ENCODE measurements around the gene GABRB1. TPM values are rescaled to one million over a fixed set of nuclear protein-coding genes. Genes with fewer than 3 reads are reported as not detected.

The GABRB1 gene
- total RNA-seq, 1 donor from 2014 or later = 0.47 TPM

DNA sequence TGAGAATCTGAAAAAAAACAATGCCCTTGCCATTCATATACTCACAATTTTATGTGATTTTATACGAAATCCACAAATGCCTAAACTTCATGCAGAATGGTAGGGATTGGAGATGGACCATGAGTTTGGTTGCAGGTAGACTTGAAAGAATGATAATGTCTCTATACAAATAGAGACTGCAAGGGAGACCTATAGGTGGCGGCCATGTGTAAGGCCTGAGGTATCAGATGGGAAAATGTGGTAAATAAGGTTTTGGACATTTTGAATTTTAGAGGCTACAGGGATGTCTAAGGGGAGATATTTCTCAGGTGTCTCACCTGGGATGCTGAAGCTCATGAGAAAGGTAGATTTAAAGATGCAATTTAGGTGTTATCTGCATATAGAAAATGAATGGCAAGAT, 78.0 kb downstream of the GABRB1 start:
- DNase-seq (ENCODE audit: extremely low read depth, low read depth, low spot score) = no peak

DNA sequence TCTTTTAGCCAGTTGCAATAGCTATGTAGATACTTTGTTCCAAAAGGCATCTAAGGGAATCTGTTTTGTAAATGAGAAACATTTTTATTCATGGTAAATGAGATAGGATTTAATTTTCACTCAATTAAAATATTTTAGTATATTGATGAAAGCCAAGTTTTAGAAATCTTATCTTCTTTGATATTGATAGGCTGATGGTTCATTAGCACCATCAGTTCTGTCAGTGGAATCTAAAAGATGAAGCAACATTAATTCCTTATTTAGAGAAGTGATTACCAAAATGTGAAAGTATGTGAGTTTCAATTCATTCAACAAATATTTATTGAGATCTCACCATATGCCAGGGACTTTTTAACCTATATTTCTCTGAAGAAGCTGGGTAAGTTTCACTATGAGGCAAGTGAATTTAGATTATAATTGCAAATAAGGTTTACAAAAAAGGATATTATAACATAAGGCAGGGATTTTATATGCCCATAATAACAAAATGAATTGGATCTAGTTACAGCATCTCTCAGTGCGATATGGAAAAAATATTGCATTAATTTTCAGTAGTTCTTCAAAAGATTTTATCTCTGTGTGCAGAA, 79.3 kb downstream of the GABRB1 start:
- no peak for DNase-seq (ENCODE audit: extremely low read depth, low read depth, low spot score)

DNA sequence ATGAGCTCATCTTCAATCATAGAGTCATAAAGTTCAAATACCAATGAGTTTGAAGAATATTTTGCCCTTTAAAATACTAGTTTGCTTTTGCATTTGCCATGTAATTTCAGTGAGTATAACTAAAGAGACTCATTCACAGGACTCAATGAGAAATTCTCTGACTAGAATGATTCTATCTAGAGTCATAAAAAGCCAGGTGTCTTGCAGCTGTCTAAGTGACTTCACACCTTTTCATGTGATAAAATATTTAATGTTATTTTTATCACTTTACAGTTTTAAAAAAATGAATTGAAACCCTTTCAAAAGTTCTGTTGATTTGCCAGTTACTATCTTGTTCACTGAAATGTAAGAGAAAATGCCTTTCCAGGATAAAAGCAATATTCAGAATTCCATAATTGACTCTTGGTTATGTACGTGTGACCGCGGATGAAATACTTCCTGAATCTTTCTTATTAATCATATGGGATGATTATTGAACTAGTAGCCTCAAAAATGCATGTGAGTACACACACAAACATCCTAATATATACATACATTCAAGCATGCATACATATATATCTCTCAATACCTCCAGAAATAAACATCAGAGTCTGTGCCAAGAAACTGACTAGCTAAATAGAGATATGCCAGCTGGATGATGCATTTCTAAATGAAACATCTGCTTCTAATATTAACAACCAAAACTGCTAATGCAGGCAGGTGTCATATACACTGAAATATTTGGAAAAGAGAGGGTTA, 87.0 kb downstream of the GABRB1 start:
- no peak for DNase-seq (ENCODE audit: extremely low read depth, low read depth, low spot score)

DNA sequence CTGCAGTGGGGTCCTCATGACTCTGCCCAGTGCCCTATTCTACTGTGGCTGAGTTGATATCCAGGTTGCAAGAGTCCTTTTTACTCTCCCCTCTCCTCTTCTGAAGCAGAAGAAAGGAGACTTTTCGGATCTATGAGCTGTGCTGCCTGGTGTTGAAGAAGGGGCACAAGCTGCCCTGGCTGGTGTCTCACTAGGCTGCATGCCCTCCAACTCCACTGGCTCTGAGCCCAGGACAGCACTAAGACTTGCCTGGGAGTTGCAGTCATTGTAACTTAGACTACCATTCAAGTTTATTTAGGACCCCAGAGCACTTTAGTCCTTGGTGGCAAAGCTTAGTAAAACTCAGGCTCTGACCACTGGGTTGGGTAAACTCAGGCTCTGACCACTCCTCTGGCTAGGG, 89.4 kb downstream of the GABRB1 start:
- DNase-seq (ENCODE audit: extremely low read depth, low read depth, low spot score) = no peak

DNA sequence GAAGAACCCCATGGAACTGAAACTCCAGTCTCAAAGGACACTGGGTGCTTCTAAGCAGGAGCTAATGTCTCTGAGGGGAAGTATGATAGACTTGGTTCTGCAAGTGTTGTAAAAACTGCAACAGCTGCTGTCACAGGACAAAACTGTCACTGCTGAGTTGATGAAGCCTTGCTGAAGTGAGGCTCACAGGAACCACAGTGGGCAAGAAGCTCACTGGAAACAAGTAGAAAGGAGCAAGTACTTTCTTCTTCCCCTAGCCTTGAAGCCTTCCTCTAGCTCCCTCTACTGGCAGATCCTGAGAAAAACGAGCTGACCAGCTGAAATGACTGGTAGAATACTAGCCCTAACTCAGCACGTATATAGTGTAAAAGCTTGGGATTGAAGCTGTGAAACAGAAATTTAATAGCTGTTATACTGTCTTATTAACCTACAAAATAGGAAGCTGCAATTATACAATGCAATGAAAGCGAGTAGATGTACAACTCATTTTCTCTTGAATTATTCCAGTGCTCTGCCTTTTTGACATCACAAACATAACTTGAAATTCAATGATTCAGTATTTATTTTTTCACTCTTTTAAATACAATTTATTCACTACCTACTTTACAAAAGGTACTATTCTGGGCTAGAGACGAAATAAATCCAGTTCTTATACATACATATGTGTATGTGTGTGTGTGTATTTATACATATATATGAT, 91.4 kb downstream of the GABRB1 start:
- peak; percentile 55 for DNase-seq (ENCODE audit: extremely low read depth, low read depth, low spot score)

DNA sequence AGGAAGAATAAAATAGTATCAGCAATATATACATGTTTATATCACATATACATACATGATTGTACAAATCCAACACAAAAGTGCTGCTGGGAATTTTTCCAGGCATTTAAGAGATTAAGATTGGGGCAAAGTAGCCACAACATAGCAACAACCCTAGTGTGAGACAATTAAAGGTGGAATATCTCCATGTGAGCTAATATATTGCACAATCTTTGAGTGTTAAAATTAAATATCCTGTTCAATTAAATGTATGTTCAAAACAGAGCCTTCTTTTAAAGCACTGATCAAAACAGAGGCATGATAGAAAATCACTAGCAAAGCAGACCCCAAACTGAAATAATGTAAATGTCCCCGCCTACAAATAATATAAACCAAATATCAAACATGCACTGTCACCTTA, 97.6 kb downstream of the GABRB1 start:
- no peak for DNase-seq (ENCODE audit: extremely low read depth, low read depth, low spot score)

DNA sequence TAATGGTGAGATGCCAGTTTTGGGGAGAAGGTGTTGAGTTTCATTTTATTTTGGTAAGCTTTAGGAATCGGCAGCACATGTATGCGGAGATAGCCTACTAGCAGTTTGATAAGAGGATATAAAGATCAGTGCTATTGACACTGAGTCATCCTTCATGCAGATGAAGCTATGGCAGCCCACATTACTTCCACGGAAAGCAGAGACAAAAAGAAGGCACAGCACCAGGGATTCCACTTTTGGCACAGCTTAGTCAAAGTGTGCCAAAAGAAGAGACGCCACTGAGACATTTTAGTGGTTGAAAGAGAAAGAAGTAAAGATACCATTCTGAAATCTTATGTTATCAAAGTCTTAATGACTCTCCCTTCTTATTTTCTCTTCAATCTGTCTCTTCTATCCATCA, 103.8 kb downstream of the GABRB1 start:
- no peak for DNase-seq (ENCODE audit: extremely low read depth, low read depth, low spot score)

DNA sequence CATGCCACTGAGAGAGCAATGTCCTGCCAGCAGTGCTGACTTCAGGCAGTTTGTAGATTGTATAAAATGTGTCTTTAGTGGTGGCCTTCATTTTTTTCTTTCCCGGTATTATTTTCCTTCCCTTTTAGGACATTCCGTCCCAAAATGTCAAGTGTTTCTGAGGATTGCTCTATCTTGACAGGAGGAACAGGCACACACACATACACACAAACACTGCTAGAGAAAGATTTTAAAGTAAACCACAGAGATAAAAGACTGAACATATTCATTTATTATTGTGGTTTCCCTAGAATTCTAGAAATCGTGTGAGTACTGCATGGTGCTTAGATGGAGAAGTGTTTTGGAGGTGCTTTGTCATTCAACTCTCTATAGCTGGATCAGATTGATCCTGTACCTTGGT, 111.9 kb downstream of the GABRB1 start:
- DNase-seq (ENCODE audit: extremely low read depth, low read depth, low spot score) = no peak

DNA sequence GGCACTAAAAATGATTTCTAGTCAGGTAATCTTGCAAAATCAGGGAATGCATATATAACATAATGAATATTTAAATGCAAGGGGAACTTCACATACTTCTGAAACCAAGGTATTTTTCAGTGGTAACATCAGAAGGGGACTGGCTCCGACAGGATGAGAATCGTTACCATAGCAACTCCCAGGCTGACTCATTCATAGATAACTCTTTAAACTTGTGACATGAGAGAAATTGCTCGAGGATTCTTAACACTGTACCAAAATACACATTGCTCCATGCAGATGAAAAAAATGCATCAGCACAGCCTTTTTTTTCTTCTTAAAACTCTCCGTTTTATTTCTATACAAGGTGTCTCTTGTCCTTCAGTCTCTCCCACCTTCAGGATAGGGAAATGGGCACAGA, 114.3 kb downstream of the GABRB1 start:
- no peak for DNase-seq (ENCODE audit: extremely low read depth, low read depth, low spot score)

DNA sequence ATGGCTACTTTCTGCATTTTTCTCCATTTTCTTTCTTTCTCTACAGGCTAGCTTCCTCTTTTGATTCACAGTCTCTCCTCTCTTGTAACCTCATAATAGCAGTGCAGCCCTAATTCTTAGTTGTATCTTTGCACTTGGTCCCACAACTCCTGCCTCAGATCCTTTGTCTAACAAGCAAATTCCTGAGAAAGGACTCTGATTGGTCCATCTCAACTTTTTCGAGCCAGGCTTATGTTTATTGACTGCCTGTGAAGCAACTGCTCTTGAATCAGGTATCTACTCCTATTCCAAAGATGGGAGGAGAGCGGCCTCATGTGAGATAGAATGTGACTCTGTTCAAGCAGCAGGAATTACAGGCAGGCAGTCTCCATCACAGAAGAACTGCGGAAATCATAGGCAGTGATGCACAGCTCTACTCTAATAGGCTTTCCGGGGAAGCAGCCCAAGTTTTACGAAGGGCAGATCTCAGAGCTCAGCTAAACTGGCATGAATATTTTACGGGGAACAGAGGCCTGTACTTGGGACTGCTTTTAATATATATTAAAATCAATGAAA, 123.5 kb downstream of the GABRB1 start:
- DNase-seq (ENCODE audit: extremely low read depth, low read depth, low spot score) = no peak

DNA sequence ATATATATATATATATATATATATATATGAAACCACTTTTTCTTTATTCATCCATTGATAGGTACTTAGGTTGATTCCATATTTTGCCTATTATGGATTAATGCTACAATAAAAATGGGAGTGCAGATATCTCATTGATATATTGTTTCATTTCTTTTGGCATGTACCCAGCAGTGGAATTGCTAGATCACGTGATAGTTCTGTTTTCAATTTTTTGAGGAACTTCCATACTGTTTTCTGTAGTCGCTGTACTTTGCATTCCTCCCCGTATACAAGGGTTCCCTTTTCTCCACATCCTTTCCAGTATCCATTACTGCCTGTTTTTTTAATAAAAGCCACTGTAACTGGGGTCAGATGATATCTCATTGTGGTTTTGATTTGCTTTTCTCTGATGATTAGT, 124.6 kb downstream of the GABRB1 start:
- DNase-seq (ENCODE audit: extremely low read depth, low read depth, low spot score) = no peak

DNA sequence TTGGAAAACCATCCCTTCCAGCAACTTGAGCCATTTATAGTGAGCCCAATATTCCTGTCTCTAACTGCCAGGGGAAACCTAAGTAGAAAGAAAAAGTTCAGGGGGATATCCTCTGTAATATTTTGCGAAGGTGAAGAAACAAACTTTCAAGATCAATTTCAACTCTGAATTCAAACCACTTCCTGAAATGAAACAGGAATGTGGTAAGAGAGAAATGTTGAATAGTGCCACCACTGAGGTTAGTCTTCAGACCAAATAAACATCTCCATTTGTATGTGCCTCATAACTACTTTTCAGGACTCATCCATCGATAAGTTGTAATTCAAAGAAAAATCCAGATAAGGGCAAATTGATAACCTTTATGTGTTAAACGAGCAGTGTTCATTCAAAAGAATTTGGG, 128.7 kb downstream of the GABRB1 start:
- no peak for DNase-seq (ENCODE audit: extremely low read depth, low read depth, low spot score)

DNA sequence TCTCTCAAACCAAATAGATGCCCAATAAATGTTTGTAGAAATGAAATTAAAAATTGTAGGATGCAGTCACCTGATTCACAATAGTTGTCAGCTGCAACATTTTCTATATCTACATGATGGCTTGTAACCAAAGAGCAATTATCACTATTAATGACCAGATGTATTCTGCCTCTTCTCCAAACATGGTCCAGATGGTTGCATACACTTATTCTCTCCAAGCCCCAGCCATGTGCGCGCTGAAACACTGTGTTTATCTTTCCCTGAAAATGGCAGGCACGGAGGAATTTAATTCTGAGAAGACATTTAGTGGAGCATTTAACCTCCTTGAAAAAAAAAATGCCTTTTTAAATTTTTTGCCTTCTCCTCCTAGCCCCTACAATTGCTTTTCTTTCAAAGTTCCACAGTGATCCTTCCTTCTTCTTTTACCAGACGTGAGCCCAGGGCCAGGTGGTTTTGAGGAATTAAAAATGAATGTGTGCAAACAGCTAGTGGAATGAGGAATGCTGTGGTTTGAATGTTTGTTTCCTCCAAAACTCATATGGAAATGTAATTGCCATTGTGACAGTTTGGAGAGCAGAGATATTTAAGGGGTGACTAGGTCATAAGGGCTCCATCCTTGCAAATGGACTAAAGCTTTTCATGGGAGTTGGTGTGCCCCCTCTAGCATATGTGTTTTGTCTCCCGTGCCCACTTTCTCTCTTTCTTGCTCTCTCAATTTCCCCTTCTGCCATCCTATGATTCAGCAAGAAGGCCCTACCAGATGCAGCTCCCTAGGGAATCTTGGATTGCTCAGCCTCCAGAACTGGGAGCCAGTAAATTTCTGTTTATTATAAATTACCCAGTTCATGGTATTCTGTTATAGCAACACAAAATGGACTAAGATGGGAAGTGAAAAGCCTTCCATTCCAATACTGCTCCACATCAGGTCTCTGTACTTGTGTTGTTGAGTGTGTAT, 136.0 kb downstream of the GABRB1 start:
- DNase-seq (ENCODE audit: extremely low read depth, low read depth, low spot score) = no peak

DNA sequence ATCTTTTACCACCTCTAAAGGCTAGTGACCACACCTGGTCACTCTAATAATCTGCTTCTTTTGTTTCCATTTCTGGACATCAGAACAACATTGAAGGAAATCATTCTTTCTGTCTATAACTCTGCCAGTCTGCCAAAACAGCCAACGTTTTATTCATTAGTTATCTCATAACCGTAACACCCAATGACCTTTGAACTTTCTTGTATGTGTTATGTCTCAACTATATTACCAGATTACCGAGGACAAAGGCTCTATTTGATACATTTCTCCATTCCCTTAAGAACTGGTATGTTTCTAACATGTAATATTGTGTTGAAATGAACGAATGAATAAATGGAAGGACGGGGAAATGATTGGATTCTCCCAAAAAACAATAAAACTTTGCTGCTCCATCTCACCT, 152.7 kb downstream of the GABRB1 start:
- no peak for DNase-seq (ENCODE audit: extremely low read depth, low read depth, low spot score)

DNA sequence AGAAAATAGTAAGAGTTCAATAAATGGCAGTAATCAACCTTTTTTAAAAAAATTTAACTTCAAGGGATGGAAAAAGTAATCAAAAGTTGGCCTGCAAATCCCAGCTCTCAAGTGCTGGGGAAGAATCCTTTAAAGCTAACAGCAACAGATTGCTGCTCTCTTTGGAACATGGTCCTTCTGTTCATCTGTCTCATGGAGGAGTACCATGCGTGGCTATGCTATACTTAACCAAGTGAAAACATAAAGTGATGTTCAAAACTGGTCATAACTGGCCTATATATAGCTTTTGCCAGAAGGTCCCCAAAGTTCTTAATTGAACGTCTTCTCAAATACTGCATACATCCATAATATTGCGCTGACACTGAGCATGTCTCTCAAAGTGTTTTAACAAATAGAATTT, 154.4 kb downstream of the GABRB1 start:
- no peak for DNase-seq (ENCODE audit: extremely low read depth, low read depth, low spot score)

DNA sequence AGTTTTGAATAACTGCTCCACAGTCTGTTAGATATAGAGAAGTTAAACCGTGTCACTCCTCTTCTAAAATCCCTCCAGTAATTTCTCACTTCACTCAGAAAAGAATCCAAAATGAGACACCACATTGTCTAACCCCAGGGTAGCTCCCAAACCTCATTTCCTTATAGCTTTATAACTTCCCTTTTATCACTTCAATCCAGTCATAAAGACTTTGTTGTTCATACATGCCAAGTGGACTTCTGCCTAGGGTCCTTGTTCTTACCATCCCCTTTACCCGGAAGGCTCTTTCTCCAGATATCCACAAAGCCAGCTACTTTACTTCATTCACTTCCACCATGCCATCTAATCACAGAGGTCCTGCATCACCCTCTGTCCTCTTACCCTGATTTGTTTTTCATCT, 156.2 kb downstream of the GABRB1 start:
- DNase-seq (ENCODE audit: extremely low read depth, low read depth, low spot score) = no peak

DNA sequence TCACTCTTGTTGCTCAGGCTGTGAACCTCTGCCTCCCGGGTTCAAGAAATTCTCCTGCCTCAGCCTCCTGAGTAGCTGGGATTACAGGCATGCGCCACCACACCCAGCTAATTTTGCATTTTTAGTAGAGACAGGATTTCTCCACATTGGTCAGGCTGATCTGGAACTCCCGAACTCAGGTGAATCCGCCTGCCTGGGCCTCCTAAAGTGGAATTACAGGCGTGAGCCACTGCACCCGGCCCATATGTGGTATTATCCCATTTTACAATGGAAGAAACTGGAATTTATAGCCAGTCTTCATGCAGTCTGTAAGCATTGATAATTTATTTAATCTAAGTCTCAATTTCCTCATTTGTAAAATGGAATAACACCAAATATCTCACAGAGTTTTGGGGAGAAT, 161.8 kb downstream of the GABRB1 start:
- no peak for DNase-seq (ENCODE audit: extremely low read depth, low read depth, low spot score)

DNA sequence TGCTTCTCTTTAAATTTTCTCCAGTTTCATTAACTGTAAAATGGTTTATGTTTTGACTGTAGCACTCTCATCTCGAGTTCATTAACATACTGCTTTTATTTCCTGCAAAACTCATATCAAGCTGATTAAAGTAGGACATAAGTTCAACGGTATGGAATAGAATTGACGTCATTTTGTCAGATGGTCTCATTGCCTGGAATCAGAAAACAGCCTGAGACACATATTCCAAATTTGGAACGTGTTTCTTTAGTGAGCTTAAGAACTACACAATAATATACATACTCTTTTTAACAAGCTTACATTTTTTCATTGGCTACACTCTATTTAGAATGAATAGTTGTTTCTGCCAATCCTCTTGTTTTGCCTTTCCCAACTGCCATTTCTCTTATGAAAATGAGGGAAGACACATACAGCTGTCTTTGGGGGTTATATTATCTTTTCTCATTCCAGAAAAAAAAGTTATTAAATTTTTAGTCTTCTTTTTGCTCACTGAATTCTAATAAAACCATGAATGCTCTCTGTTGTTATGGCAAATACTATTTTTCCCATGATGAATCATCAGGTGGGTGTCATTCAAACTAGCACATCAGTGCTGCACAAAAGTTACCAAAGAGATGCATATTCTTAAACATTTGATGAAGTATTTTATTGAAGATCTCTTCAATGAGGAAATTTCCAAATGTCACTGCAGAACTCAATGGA, 162.8 kb downstream of the GABRB1 start:
- no peak for DNase-seq (ENCODE audit: extremely low read depth, low read depth, low spot score)

DNA sequence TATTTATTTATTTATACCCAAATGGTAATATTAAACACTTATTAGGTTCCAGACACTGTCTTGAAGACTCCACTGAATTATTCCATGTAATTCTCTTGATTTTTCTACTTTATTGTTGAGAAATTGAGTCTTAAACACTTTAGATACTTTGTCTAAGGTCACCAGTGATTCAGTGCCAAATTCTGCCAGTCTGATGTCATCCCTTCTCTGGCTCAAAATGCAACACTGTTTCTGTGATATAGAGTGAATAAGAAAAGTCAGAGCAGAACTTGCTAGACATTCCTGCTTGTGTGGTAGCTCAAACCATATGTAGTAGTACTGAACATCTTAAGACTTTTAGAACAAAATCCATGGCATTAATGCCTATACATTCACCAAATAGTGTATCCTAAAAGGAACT, 164.3 kb downstream of the GABRB1 start:
- no peak for DNase-seq (ENCODE audit: extremely low read depth, low read depth, low spot score)

DNA sequence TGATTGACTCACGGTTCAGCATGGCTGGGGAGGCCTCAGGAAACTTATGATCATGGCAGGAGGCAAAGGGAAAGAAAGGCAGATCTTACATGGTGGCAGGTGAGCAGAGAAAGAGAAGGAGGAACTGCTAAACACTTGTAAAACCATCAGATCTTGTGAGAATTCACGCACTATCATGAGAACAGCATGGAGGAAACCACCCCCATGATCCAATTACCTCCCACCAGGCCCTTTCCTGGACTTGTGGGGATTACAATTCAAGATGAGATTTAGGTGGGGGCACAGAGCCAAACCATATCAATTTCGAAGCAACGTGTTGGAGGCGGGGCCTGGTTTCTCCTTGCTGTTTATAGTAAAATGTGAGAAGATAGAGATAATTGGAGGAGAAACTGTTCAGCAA, 167.4 kb downstream of the GABRB1 start:
- DNase-seq (ENCODE audit: extremely low read depth, low read depth, low spot score) = no peak

Data from glomerular endothelial cell (primary cell).